Large intestine (tissue), 3 donors: Measurements from ENCODE around the gene BZW2. TPM values are rescaled to one million over a fixed set of nuclear protein-coding genes. Genes with fewer than 3 reads are reported as not detected.
A peak's percentile ranks its signal among the peaks of the same experiment; 100 is the strongest.

Experiments used
- DNase-seq, 2 donors: peaks; one replicate each; pipeline versions ENCODE4 v3.0.0 to v3.0.0-alpha.2; 2013
- H3K27ac ChIP-seq: one replicate; pipeline ENCODE4 v1.5.1; 2013; ENCODE audit warnings: low read length
- H3K27me3 ChIP-seq: 2 replicates; pipeline ENCODE4 v1.6.1; 2013; ENCODE audit warnings: low read length; ENCODE audit not compliant: control insufficient read depth, insufficient read depth
- H3K36me3 ChIP-seq: 2 replicates; pipeline ENCODE4 v1.6.1; 2013; ENCODE audit warnings: low read length; ENCODE audit not compliant: control insufficient read depth, insufficient read depth
- H3K4me1 ChIP-seq: one replicate; pipeline ENCODE4 v1.6.1; 2013; ENCODE audit warnings: low read length; ENCODE audit not compliant: control insufficient read depth, insufficient read depth
- H3K4me3 ChIP-seq: one replicate; pipeline ENCODE4 v1.5.1; 2013; ENCODE audit warnings: low read length
- H3K9me3 ChIP-seq: one replicate; pipeline ENCODE4 v1.6.1; 2013; ENCODE audit warnings: mild to moderate bottlenecking, low read depth, low read length, moderate library complexity; ENCODE audit not compliant: control insufficient read depth
- WGBS: methylation state at CpG from one replicate; pipeline ENCODE4 v1.1.5; 2013; ENCODE audit warnings: low lambda C conversion rate; ENCODE audit not compliant: insufficient coverage; 5-methylcytosine and 5-hydroxymethylcytosine counted together
- polyA plus RNA-seq: library from polyadenylated mRNA; unstranded; fragments of 120-200 nt; gene quantifications from one replicate; pipeline ENCODE4 v1.2.1, GENCODE V29; 2013

The BZW2 gene
- polyA plus RNA-seq, 1 donor, result 69.7 TPM

DNA sequence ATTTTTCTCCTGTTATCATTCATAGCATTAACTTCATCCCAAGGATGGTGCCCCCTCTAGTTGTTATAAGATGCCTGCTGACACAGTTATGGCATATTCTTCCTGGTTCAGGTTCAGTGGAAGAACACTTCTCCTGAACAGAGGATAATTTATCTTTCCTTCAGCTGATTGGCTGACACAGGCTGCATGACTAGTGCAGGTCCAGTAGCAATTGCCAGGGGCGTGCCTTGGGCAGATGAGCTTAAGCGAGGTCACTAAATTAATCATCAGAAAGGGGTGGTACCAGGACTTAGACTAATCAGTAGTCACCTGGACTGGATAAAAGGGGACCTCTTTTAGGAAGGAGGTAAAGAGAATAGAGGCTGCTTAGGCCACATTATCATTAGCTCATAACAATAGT, 42.3 kb downstream of the BZW2 start:
- Histone ChIP-seq H3K36me3 (peaks cover 34% of the 10 kb centered on the region), H3K27ac (no peak overlapping the region), H3K9me3 (no peaks in the 10 kb centered on the region), H3K27me3 (no peaks in the 10 kb centered on the region), H3K4me3 (no peak overlapping the region), H3K4me1 (no peaks in the 10 kb centered on the region)
- WGBS, result no CpG with 5 or more reads among the region's 2 CpGs
- DNase-seq, result no peak

DNA sequence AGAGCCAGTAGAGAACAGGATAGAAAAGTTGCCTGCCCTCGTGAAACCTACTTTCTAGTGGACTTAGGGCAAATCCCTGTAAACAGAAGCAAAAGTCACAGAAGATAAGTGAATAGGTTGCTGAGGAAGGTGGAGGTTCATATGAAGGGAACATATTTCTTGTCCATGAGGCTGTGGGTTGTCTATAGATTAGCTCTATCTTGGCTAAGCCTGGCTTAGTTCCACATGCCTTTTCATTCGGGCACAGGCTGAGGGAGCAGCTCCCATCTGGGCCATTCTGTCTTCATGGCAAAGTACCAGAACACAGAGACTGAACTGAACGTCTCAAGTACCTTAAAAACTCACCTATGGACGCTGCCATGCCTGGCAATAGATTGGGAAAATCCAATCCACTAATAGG, 45.3 kb downstream of the BZW2 start:
- no peaks in the 10 kb centered on the region for H3K9me3 ChIP-seq
- no CpG with 5 or more reads among the region's 4 CpGs for WGBS
- H3K27ac ChIP-seq, result no peak overlapping the region
- H3K36me3 ChIP-seq, result peaks cover 39% of the 10 kb centered on the region
- no peak for DNase-seq
- no peaks in the 10 kb centered on the region for H3K4me1 ChIP-seq
- H3K4me3 ChIP-seq, result no peak overlapping the region
- H3K27me3 ChIP-seq, result no peaks in the 10 kb centered on the region

DNA sequence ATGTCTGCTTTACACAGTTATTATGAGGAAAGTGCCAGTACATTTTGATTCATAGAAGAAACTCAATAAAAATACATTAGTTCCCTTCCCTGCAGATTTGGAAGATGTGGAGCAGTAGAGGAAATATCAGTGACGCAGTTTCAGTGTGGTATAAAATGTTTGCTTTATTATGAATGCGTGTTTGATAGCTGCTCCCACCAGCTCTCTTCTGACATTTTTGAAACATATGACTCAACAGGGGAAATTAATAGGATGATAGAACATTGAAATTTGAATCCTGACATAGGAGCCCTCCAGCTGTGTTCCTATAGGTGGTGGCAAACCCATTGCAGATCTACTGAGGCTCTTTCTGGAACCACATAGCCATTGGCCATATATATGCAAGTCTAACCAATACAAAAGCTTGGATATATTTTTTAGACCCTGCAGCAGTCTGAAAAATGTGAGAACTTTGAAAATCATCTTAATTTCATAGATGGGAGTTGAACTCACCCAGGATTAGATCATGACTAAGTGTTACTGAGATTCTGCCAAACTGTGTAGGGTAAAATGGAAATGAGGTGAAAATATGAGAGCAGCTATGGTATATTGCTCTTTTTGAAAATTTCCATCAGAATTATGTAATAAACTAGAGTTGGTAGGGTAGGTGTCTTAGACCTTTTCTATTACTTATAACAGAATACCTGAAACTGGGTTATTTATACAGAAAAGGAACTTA, 47.8 kb downstream of the BZW2 start:
- Histone ChIP-seq H3K27me3 (no peaks in the 10 kb centered on the region), H3K4me1 (no peaks in the 10 kb centered on the region), H3K36me3 (peaks cover 51% of the 10 kb centered on the region), H3K27ac (no peak overlapping the region), H3K9me3 (no peaks in the 10 kb centered on the region), H3K4me3 (no peak overlapping the region)
- no peak for DNase-seq
- no CpG with 5 or more reads among the region's 2 CpGs for WGBS

DNA sequence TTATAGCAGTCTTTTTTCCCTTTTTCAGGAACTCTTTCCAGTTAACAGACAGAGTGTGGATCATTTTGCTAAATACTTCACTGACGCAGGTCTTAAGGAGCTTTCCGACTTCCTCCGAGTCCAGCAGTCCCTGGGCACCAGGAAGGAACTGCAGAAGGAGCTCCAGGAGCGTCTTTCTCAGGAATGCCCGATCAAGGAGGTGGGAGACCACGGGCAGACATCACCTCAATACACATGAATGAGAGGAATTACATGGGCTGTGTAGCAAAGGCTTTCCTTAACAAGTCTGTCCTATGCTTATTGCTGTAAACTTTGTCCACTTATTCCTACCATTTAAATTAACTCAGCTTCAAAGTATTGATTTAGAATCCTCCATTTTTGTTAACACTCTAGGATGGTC, 48.8 kb downstream of the BZW2 start:
- Histone ChIP-seq H3K27ac (no peak overlapping the region), H3K36me3 (peaks cover 51% of the 10 kb centered on the region), H3K9me3 (no peaks in the 10 kb centered on the region), H3K4me3 (no peak overlapping the region), H3K4me1 (no peaks in the 10 kb centered on the region), H3K27me3 (no peaks in the 10 kb centered on the region)
- WGBS, result no CpG with 5 or more reads among the region's 6 CpGs
- DNase-seq, result no peak

DNA sequence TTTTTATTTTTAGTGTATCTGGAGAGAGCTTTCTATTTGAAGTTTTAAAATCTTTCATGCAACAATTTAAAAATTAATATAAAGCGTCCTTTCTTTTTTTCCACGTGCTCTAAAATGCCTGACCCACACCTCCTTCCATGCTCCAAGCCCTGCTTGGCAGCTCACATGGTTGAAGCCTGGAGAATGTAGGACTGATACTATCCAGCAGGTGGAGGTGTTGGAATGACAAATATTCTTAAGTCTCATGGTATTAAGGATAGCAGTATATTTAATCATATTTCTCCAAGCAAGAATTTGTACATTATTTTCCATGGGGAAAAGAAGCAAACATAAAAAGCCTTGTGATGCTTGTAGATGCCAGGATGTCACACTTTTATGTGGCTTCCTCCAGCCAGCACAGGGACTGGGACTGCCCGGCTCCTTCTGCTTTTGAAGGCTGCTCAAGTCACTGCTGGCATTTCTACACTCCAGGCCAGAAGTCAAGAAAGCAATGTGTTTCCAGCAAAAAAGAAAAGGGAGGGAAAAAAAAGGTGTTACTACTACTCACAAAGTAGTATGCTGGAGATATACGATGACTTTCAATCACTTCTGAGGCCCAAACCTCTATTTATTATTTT, 49.7 kb downstream of the BZW2 start:
- 29% methylated on average over 1 of the region's 4 CpGs for WGBS
- no peaks in the 10 kb centered on the region for H3K4me1 ChIP-seq
- no peaks in the 10 kb centered on the region for H3K9me3 ChIP-seq
- no peak overlapping the region for H3K27ac ChIP-seq
- H3K36me3 ChIP-seq, result peaks cover 52% of the 10 kb centered on the region
- no peaks in the 10 kb centered on the region for H3K27me3 ChIP-seq
- H3K4me3 ChIP-seq, result no peak overlapping the region
- DNase-seq, result peak; percentile 49 to 61

DNA sequence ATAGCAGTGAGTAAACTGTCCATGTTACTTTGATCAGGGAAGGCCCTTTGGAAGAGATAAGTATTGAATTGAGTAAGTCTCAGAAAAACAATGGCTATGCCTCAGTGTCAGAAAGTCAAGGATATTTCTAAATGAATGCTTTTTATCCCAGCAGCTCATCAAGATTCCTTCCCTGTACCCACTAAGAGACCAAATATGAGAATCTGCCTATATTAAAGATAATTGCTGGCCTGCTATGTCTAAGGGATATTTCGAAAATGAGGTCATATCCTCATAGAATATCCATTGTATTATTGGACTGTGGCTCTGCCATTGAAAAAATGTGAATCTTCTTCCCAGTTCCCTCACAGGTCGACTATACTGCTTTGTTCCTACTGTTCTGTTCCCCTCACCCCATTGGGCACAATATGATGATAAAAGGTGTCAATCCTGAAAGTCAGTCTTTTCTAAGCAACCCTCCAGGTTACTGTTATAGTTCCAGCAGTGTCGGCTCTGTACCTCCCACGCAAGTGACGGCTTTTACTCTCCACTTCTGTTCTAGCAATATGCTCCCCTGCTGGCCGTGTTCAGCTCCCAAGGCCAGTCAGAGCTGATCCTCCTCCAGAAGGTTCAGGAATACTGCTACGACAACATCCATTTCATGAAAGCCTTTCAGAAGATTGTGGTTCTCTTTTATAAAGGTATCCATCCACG, 51.7 kb downstream of the BZW2 start:
- no peak for DNase-seq

DNA sequence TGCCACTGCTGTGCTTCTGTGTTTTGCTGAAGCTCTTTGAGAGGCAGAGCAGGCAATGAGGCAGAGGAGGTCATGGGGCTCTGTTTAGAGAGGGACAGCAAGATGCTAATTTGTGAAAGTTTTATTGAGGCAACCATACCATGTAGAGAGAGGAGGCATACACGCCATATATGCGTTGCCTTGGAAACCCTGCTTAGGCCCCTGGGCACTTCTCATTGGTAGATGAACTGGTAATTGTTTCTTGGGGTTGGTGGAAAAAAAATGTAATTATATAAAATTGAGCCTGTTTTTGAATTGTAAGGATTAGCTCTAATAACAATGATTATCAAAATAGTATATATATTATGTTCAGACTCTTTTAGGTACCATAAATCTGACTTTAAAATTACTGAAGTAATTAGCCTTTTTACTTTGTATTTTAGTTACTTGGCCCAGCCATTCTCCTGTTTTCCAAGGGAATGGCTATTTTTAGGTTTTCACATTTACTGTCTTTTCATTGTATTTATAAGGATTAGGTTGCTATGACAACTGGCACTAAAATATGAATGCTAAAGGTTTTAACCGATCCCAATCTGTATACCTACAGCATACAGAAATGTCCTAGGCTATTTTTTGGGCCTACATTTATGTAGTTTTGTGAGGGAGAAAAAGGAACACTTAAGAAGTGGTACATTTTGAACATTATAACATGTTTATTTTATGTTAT, 52.4 kb downstream of the BZW2 start:
- DNase-seq, result no peak
- no peak overlapping the region for H3K27ac ChIP-seq
- H3K4me3 ChIP-seq, result no peak overlapping the region
- no peaks in the 10 kb centered on the region for H3K9me3 ChIP-seq
- peaks cover 39% of the 10 kb centered on the region for H3K36me3 ChIP-seq
- WGBS, result 33% methylated on average over 1 of the region's 3 CpGs
- H3K27me3 ChIP-seq, result no peaks in the 10 kb centered on the region
- no peaks in the 10 kb centered on the region for H3K4me1 ChIP-seq

More for the DNA sequence above, 51.7 kb downstream of the BZW2 start:
- 92% methylated on average over 2 of the region's 8 CpGs for WGBS
- Histone ChIP-seq H3K4me3 (no peak overlapping the region), H3K9me3 (no peaks in the 10 kb centered on the region), H3K27ac (no peak overlapping the region), H3K36me3 (peaks cover 43% of the 10 kb centered on the region), H3K27me3 (no peaks in the 10 kb centered on the region), H3K4me1 (no peaks in the 10 kb centered on the region)

DNA sequence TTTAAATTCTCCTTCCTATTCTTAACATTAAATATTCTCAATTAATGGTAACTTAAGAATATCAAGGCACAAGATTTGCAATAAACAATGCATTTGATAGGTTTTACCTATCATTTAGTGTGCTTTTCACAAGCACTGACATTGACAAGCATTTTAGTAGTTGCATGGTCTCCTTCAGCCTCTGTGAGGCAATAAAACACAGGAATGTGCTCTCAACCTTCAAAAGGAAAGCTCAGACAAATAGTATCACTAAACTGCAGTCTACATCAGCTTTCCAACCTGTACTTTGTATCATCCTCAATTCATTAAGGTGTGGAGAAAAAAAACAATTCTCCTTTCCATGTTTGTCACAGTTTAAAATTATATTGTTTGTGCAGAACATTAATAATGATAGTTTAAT, 56.5 kb downstream of the BZW2 start:
- peak; percentile 36 to 67 for DNase-seq
- no peaks in the 10 kb centered on the region for H3K9me3 ChIP-seq
- H3K36me3 ChIP-seq, result peaks cover 31% of the 10 kb centered on the region
- no peaks in the 10 kb centered on the region for H3K4me1 ChIP-seq
- no peak overlapping the region for H3K4me3 ChIP-seq
- H3K27ac ChIP-seq, result peak overlapping the region; percentile 56
- H3K27me3 ChIP-seq, result no peaks in the 10 kb centered on the region

DNA sequence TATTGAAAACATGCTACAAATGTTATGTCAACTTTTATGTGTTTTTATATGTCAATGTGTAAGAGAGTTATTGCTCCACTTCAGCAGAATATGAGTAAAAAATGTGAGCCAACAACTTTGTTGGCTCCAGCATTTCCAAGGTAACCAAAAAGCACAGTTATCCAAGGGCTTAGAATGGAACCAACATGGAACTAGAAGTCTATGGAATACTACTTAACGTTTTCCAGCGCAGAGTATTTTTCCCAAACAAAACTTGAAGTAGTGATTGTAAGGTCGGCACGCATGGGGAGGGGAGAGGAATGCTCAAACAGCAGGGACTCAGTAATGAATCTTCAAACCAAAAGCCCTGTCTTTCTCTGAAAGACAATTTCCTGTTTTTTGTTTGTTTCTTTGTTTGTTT, 62.5 kb downstream of the BZW2 start:
- Histone ChIP-seq H3K4me3 (no peak overlapping the region), H3K36me3 (peaks cover 18% of the 10 kb centered on the region), H3K4me1 (no peaks in the 10 kb centered on the region), H3K27ac (no peak overlapping the region), H3K9me3 (no peaks in the 10 kb centered on the region), H3K27me3 (no peaks in the 10 kb centered on the region)
- no peak for DNase-seq
- WGBS, result 92% methylated on average over 2 of the region's 4 CpGs

DNA sequence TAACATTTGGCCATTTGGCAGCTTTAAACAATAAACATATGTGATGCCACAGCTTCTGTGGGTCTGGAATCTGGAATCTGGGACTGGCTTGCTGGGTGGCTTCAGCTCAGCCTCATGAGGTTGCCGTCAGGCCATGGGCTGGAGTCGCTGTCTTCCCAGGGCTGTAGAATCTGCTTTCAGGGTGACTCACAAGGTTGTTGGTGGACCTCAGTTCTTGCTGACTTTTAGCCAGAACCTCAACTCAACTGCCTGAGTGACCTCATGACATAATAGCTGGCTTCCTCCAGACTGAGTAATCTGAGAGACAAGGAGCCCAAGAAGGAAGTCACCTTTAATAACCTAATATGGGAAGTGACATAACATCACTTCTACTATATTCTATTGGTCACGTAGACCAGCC, 63.0 kb downstream of the BZW2 start:
- H3K4me1 ChIP-seq, result no peaks in the 10 kb centered on the region
- DNase-seq, result peak in 1 of 2 donors; percentile 36
- no peaks in the 10 kb centered on the region for H3K27me3 ChIP-seq
- H3K4me3 ChIP-seq, result no peak overlapping the region
- no CpG with 5 or more reads among the region's 3 CpGs for WGBS
- no peaks in the 10 kb centered on the region for H3K9me3 ChIP-seq
- peaks cover 18% of the 10 kb centered on the region for H3K36me3 ChIP-seq
- H3K27ac ChIP-seq, result no peak overlapping the region
